Karpas-422 (cell line): ENCODE data around the gene SEZ6. TPM values are rescaled to one million over a fixed set of nuclear protein-coding genes. Genes with fewer than 3 reads are reported as not detected.

Experiments
- DNase-seq: peaks from one replicate; pipeline ENCODE4 v3.0.0-alpha.2; 2015
- H2AFZ ChIP-seq: fragments of 200-600 bp; sonication (generic); 2 replicates; pipeline ENCODE4 v1.6.1; 2014; ENCODE audit warnings: antibody characterized with exemption, low read length, mixed read lengths
- H3K27ac ChIP-seq: fragments of 200-600 bp; sonication (generic); 2 replicates; pipeline ENCODE4 v1.5.1; 2014; ENCODE audit warnings: mild to moderate bottlenecking, low read length, moderate library complexity
- H3K27me3 ChIP-seq: fragments of 200-600 bp; sonication (generic); 2 replicates; pipeline ENCODE4 v1.6.1; 2014; ENCODE audit warnings: low read length, mixed read lengths
- H3K36me3 ChIP-seq: fragments of 200-600 bp; sonication (generic); 2 replicates; pipeline ENCODE4 v1.6.1; 2014; ENCODE audit warnings: low read length, mixed read lengths; ENCODE audit not compliant: insufficient read depth
- H3K4me1 ChIP-seq: fragments of 200-600 bp; sonication (generic); 2 replicates; pipeline ENCODE4 v1.6.1; 2014; ENCODE audit warnings: mild to moderate bottlenecking, low read length, mixed read lengths
- H3K4me2 ChIP-seq: fragments of 200-600 bp; sonication (generic); 2 replicates; pipeline ENCODE4 v1.6.1; 2014; ENCODE audit warnings: low read length, low read depth, mild to moderate bottlenecking; ENCODE audit not compliant: poor library complexity, severe bottlenecking
- H3K4me3 ChIP-seq: fragments of 200-600 bp; sonication (generic); 2 replicates; pipeline ENCODE4 v1.5.1; 2014; ENCODE audit warnings: mild to moderate bottlenecking, antibody characterized with exemption, low read length, mixed read lengths
- H3K79me2 ChIP-seq: fragments of 200-600 bp; sonication (generic); 2 replicates; pipeline ENCODE4 v1.6.1; 2014; ENCODE audit warnings: mild to moderate bottlenecking, low read length, mixed read lengths
- H3K9ac ChIP-seq: fragments of 200-600 bp; sonication (generic); 2 replicates; pipeline ENCODE4 v1.6.0; 2014; ENCODE audit warnings: low read length
- H3K9me2 ChIP-seq: fragments of 200-600 bp; sonication (generic), shearing (Covaris generic); replicated peaks from 2 replicates; pipeline ENCODE4 v1.6.0; 2014; ENCODE audit warnings: mild to moderate bottlenecking, low read length, moderate library complexity; ENCODE audit not compliant: insufficient read depth
- H3K9me3 ChIP-seq: fragments of 300-700, 200-600 bp; sonication (generic); 2 replicates; pipeline ENCODE4 v1.6.1; 2014; ENCODE audit warnings: low read length, mixed read lengths
- H4K20me1 ChIP-seq: fragments of 200-600 bp; sonication (generic); 2 replicates; pipeline ENCODE4 v1.6.1; 2014; ENCODE audit warnings: mild to moderate bottlenecking, antibody characterized with exemption, low read length, low read depth; ENCODE audit not compliant: insufficient read depth
- total RNA-seq: library from RNA; depleted of rRNA; stranded (reverse); fragments of >200 nt; shearing (Covaris generic); gene quantifications from 2 replicates; pipeline ENCODE4 v1.2.3, GENCODE V29; 2014; ENCODE audit warnings: low replicate concordance; rRNA removed

The SEZ6 gene
- total RNA-seq, 1 experiment from 2014 or later, result not detected

DNA sequence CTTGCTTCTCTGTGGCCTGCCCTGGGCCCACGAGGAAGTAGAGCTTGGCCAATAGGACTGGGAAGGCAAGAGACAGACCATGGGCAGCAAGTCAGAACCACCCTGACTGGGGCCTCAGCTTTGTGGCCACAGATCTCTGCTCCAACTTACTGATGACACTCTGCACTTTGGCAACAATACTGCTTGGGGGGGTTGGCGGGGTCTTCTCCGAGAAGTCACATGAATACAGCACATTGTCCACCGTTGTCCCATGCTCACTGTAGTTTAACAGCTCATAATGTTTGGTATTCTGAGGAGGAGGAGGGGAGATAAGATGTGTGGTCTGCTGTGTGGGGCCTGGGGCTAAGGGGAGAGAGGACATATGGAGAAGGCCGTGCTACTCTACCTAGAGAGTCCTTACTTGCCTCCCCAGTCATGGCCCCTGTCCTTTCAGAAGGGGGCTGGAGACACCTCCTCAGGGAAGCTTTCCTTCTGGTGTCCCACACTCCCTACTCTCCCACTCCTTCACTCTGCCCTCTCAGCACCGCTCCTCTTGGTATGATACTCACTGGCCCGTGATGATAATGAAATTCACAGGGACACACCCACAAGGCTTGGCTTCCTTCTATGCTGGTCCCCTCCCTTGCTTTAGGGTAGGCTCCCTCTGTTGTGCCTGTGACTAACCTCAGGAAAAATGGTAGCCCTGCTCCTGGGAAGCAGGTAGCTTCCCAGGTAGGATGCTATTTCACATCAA lies 99.0 kb downstream of the SEZ6 start:
- no peak overlapping the region for H3K4me2 ChIP-seq
- peaks cover 31% of the 10 kb centered on the region; the same call in 1 of the 2 replicates for H3K36me3 ChIP-seq

DNA sequence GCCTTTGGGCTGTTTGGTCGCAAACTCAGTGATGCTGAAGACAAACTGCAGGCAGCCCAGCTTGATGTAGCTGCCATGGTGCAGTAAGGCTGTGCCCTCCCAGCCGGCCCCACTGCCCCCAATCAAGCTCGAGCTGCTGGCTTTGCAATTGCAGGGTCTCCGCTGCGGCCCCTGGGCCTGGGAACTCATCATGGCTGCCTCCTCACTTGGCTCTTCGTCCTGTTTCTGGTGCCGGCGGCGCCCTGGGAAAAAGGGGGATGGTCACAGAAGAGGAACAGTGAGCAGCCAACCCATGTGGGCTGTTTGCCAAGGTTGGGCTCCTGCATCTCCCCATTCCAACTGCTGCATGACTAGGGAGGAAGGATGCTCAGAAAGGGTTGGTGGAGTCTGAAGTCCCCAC lies 99.6 kb downstream of the SEZ6 start:
- H3K27me3 ChIP-seq, result no peaks in the 10 kb centered on the region
- peaks cover 26% of the 10 kb centered on the region; the same call in 1 of the 2 replicates for H3K36me3 ChIP-seq
- H3K4me2 ChIP-seq, result no peak overlapping the region
- H2AFZ ChIP-seq, result no peak overlapping the region
- DNase-seq, result no peak
- peaks cover 12% of the 10 kb centered on the region for H3K79me2 ChIP-seq
- no peak overlapping the region for H3K9ac ChIP-seq
- H3K27ac ChIP-seq, result no peak overlapping the region
- no peaks in the 10 kb centered on the region for H3K9me2 ChIP-seq
- no peak overlapping the region for H3K4me3 ChIP-seq
- no peaks in the 10 kb centered on the region for H4K20me1 ChIP-seq
- H3K4me1 ChIP-seq, result peaks cover 11% of the 10 kb centered on the region
- H3K9me3 ChIP-seq, result no peaks in the 10 kb centered on the region

More for the DNA sequence above, 99.0 kb downstream of the SEZ6 start:
- H3K27me3 ChIP-seq, result no peaks in the 10 kb centered on the region
- no peaks in the 10 kb centered on the region for H4K20me1 ChIP-seq
- no peak overlapping the region for H3K27ac ChIP-seq
- no peaks in the 10 kb centered on the region for H3K9me3 ChIP-seq
- peaks cover 6% of the 10 kb centered on the region for H3K79me2 ChIP-seq
- H3K9me2 ChIP-seq, result no peaks in the 10 kb centered on the region
- H3K4me1 ChIP-seq, result peaks cover 5% of the 10 kb centered on the region
- H3K9ac ChIP-seq, result no peak overlapping the region
- DNase-seq, result no peak
- no peak overlapping the region for H2AFZ ChIP-seq
- H3K4me3 ChIP-seq, result no peak overlapping the region

Other genes with a start within 250 kb of the SEZ6 start
- gene FAM222B, start 163.2 kb downstream of the SEZ6 start, total RNA-seq, result 8.0 and 9.6 TPM in 2 replicates
- gene ERAL1, start 151.0 kb downstream of the SEZ6 start, total RNA-seq, result 19.5 and 46.2 TPM in 2 replicates
- gene FLOT2, start 108.3 kb downstream of the SEZ6 start, total RNA-seq, result 35.8 and 57.8 TPM in 2 replicates
- 12.9 and 26.5 TPM in 2 replicates for gene DHRS13, start 103.0 kb downstream of the SEZ6 start, total RNA-seq
- 38.3 and 44.6 TPM in 2 replicates for gene PHF12, start 54.5 kb downstream of the SEZ6 start, total RNA-seq
- gene PIPOX, start 37.1 kb upstream of the SEZ6 start, total RNA-seq, result 3.6 and 7.2 TPM in 2 replicates
- 16.4 and 54.6 TPM in 2 replicates for gene MYO18A, start 174.4 kb upstream of the SEZ6 start, total RNA-seq
- gene CRYBA1, start 240.8 kb upstream of the SEZ6 start, total RNA-seq, result not detected in 2 replicates